ENCODE data around the gene ATP6V1E1. TPM values are rescaled to one million over a fixed set of nuclear protein-coding genes. Genes with fewer than 3 reads are reported as not detected.

Gene ATP6V1E1
- total and polyA plus RNA-seq, 9 donors = 69.0 to 201 (median 82.5) TPM

DNA sequence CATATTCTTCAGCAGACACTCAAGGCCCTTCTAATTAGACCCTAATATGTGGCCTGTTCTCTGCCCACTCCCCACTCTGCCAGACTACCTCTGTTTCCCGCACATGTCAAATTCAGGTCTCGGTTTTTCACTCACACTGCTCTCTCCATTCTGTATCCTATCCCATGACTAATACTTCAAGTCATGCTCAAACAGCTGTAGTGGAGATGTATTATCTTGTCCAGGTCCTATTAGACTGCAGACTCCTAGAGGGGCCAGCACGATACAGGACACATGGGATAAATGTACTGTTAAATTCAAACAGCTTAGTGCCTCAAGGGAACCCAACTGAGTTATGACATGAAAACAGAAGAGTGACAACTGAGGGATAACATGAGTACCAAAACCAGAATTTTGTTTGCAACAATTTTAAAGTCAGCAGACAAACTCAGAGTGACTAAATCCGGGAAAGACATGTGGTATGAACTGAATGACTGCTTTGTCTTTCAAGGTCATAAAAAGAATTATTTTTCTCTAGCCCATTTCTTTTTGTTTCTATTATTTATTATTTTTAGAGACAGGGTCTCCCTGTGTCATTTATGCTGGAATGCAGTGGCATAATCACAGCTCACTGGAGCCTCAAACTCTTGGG lies 20.5 kb downstream of the ATP6V1E1 start:
- DNase-seq = no peak
- Histone ChIP-seq H3K36me3 (no peaks in the 10 kb centered on the region), H3K9me3 (no peaks in the 10 kb centered on the region), H3K4me1 (ENCODE audit: insufficient read depth) (no peaks in the 10 kb centered on the region), H3K27ac (no peak overlapping the region), H3K4me3 (no peak overlapping the region), H3K27me3 (no peaks in the 10 kb centered on the region)
- TF ChIP-seq EP300 (IDR thresholded peaks at IDR 0.05) (no peak), CTCF (IDR thresholded peaks at IDR 0.05) (no peak), POLR2A (IDR thresholded peaks at IDR 0.05) (no peak)
- WGBS, 3 donors = 76 to 86% (median 80%) methylated on average over 4 of the region's 4 CpGs
- intact Hi-C loops (cut with DNase I) = no loop called here

DNA sequence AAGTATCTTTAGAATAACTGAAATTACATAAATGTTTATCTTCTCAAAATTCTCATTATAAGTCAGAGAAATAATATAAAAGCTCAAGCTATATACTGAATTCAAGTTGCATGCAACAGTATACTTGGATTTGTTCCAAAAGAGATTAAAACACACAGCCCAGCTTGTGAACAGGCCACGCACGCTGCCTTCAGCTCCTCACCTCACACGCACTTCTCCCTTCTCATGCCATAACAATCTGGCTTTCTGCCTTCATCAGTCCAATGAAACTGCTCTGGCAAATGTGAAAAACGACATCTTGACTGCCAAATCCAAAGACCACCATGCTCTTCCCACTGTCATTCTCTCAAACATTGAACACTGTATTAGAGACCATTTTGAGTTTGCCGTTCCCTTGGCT lies 22.1 kb downstream of the ATP6V1E1 start:
- 63 to 65% (median 63%) methylated on average over 5 of the region's 5 CpGs for WGBS, 3 donors
- H3K4me1 ChIP-seq (ENCODE audit: insufficient read depth) = no peaks in the 10 kb centered on the region
- no peak overlapping the region for H3K4me3 ChIP-seq
- H3K36me3 ChIP-seq = no peaks in the 10 kb centered on the region
- DNase-seq = no peak
- H3K9me3 ChIP-seq = no peaks in the 10 kb centered on the region
- no peaks in the 10 kb centered on the region for H3K27me3 ChIP-seq
- intact Hi-C loops (cut with DNase I) = no loop called here
- TF ChIP-seq CTCF (IDR thresholded peaks at IDR 0.05) = no peak
- no peak for TF ChIP-seq POLR2A (IDR thresholded peaks at IDR 0.05)
- H3K27ac ChIP-seq = no peak overlapping the region

GRCh38 chr22:17603668-17604067 lies 24.9 kb downstream of the ATP6V1E1 start:
- DNase-seq = no peak
- no peaks in the 10 kb centered on the region for H3K9me3 ChIP-seq
- no peak overlapping the region for H3K27ac ChIP-seq
- 70 to 76% (median 75%) methylated on average over 4 of the region's 4 CpGs for WGBS, 3 donors
- intact Hi-C loops (cut with DNase I) = no loop called here
- H3K36me3 ChIP-seq = no peaks in the 10 kb centered on the region
- no peak overlapping the region for H3K4me3 ChIP-seq
- no peaks in the 10 kb centered on the region for H3K4me1 ChIP-seq (ENCODE audit: insufficient read depth)
- no peak for TF ChIP-seq POLR2A (IDR thresholded peaks at IDR 0.05)
- no peak for TF ChIP-seq CTCF (IDR thresholded peaks at IDR 0.05)
- no peak for TF ChIP-seq EP300 (IDR thresholded peaks at IDR 0.05)
- no peaks in the 10 kb centered on the region for H3K27me3 ChIP-seq

GRCh38 chr22:17601031-17601430 lies 27.5 kb downstream of the ATP6V1E1 start:
- TF ChIP-seq EP300 (IDR thresholded peaks at IDR 0.05) (no peak), CTCF (IDR thresholded peaks at IDR 0.05) (no peak), POLR2A (IDR thresholded peaks at IDR 0.05) (no peak)
- Histone ChIP-seq H3K27me3 (no peaks in the 10 kb centered on the region), H3K9me3 (no peaks in the 10 kb centered on the region), H3K4me3 (no peak overlapping the region), H3K36me3 (no peaks in the 10 kb centered on the region), H3K27ac (no peak overlapping the region), H3K4me1 (ENCODE audit: insufficient read depth) (no peaks in the 10 kb centered on the region)
- WGBS, 3 donors = 61 to 64% (median 61%) methylated on average over 3 of the region's 3 CpGs
- intact Hi-C loops (cut with DNase I) = no loop called here
- DNase-seq = no peak

All from ovary (tissue), 9 donors.